GM12891 (cell line): ENCODE results near the gene C6orf58.

Source experiments
- POLR2A ChIP-seq: IDR thresholded peaks from 2 replicates; pipeline ENCODE4 v1.6.1; 2011; ENCODE audit warnings: low read depth, low read length, control low read depth
- POLR2AphosphoS5 ChIP-seq: IDR thresholded peaks from 2 replicates; pipeline ENCODE4 v1.6.1; 2011; ENCODE audit warnings: low read depth, low read length, control low read depth
- TAF1 ChIP-seq: IDR thresholded peaks from 2 replicates; pipeline ENCODE4 v1.6.1; 2011; ENCODE audit warnings: low read depth, low read length, control low read depth

DNA sequence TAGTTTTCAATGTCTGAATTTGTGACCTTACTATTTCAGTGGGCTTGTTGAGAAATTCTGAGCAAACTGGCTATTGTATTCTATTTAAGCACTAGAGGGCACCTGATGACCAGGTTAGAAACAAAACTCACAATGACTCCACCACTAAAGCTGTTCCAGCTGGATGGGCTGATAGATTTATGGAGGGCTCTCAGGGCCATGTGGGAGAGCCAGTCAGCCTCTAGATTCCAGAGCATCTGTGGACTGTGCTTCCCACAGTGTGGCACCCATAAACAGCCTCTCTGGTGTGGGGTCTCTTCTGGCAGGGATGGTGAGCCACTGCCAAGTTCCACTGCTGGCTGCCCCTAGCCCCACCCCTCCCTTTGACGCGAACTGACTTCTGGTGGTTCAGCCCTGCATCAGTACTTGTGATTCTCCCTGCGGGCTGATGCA is 29.2 kb downstream of the C6orf58 start:
- no peak for TF ChIP-seq POLR2A
- no peak for TF ChIP-seq TAF1
- no peak for TF ChIP-seq POLR2AphosphoS5
